Measurements from ENCODE around the gene TGFB1I1. TPM values are rescaled to one million over a fixed set of nuclear protein-coding genes. Genes with fewer than 3 reads are reported as not detected.

Gene TGFB1I1
- total RNA-seq, 1 donor from 2014 or later, result 19.2 TPM

- Mint-ChIP-seq H3K4me1 (ENCODE audit: low read depth, unreplicated experiment) (no peaks in the 10 kb centered on the region), H3K36me3 (ENCODE audit: unreplicated experiment) (no peaks in the 10 kb centered on the region), H3K27ac (ENCODE audit: unreplicated experiment) (no peak within 1 kb of the TSS), H3K27me3 (ENCODE audit: unreplicated experiment) (peaks cover 12% of the 10 kb centered on the region), H3K4me3 (ENCODE audit: unreplicated experiment) (no peak within 1 kb of the TSS), H3K9me3 (ENCODE audit: unreplicated experiment) (peaks cover 8% of the 10 kb centered on the region)
- no peak for DNase-seq
- TF ChIP-seq CTCF (IDR thresholded peaks at IDR 0.05; ENCODE audit: partially characterized antibody, unreplicated experiment), result no peak
These were observed 43.7 kb upstream of the TGFB1I1 start, which contains the start of gene COX6A2 for GRCh38 chr16:31428279-31428597. COX6A2 (minus strand) TSS chr16:31428360; CDS start chr16:31428325, 35 bp downstream.

GRCh38 chr16:31428638-31429247 is 43.2 kb upstream of the TGFB1I1 start:
- Mint-ChIP-seq H3K4me3 (ENCODE audit: unreplicated experiment) (no peak overlapping the region), H3K9me3 (ENCODE audit: unreplicated experiment) (peaks cover 8% of the 10 kb centered on the region), H3K27ac (ENCODE audit: unreplicated experiment) (no peak overlapping the region), H3K4me1 (ENCODE audit: low read depth, unreplicated experiment) (no peaks in the 10 kb centered on the region), H3K27me3 (ENCODE audit: unreplicated experiment) (peaks cover 10% of the 10 kb centered on the region), H3K36me3 (ENCODE audit: unreplicated experiment) (no peaks in the 10 kb centered on the region)
- no peak for TF ChIP-seq CTCF (IDR thresholded peaks at IDR 0.05; ENCODE audit: partially characterized antibody, unreplicated experiment)
- no peak for DNase-seq

- Mint-ChIP-seq H3K27me3 (ENCODE audit: unreplicated experiment) (peaks cover 10% of the 10 kb centered on the region), H3K4me3 (ENCODE audit: unreplicated experiment) (no peak overlapping the region), H3K36me3 (ENCODE audit: unreplicated experiment) (no peaks in the 10 kb centered on the region), H3K27ac (ENCODE audit: unreplicated experiment) (no peak overlapping the region), H3K4me1 (ENCODE audit: low read depth, unreplicated experiment) (no peaks in the 10 kb centered on the region), H3K9me3 (ENCODE audit: unreplicated experiment) (peaks cover 8% of the 10 kb centered on the region)
- no peak for TF ChIP-seq CTCF (IDR thresholded peaks at IDR 0.05; ENCODE audit: partially characterized antibody, unreplicated experiment)
- no peak for DNase-seq
These were observed 42.6 kb upstream of the TGFB1I1 start for GRCh38 chr16:31429314-31429713.

GRCh38 chr16:31429796-31430195 is 42.2 kb upstream of the TGFB1I1 start:
- no peaks in the 10 kb centered on the region for H3K4me1 Mint-ChIP-seq (ENCODE audit: low read depth, unreplicated experiment)
- H3K27me3 Mint-ChIP-seq (ENCODE audit: unreplicated experiment), result peaks cover 9% of the 10 kb centered on the region
- H3K36me3 Mint-ChIP-seq (ENCODE audit: unreplicated experiment), result no peaks in the 10 kb centered on the region
- no peak for DNase-seq
- TF ChIP-seq CTCF (IDR thresholded peaks at IDR 0.05; ENCODE audit: partially characterized antibody, unreplicated experiment), result no peak
- H3K9me3 Mint-ChIP-seq (ENCODE audit: unreplicated experiment), result peaks cover 8% of the 10 kb centered on the region
- no peak overlapping the region for H3K4me3 Mint-ChIP-seq (ENCODE audit: unreplicated experiment)
- H3K27ac Mint-ChIP-seq (ENCODE audit: unreplicated experiment), result no peak overlapping the region

- no peaks in the 10 kb centered on the region for H3K4me1 Mint-ChIP-seq (ENCODE audit: low read depth, unreplicated experiment)
- H3K4me3 Mint-ChIP-seq (ENCODE audit: unreplicated experiment), result no peak overlapping the region
- H3K36me3 Mint-ChIP-seq (ENCODE audit: unreplicated experiment), result no peaks in the 10 kb centered on the region
- H3K27ac Mint-ChIP-seq (ENCODE audit: unreplicated experiment), result no peak overlapping the region
- no peak for DNase-seq
- TF ChIP-seq CTCF (IDR thresholded peaks at IDR 0.05; ENCODE audit: partially characterized antibody, unreplicated experiment), result no peak
- H3K9me3 Mint-ChIP-seq (ENCODE audit: unreplicated experiment), result peaks cover 5% of the 10 kb centered on the region
- peaks cover 7% of the 10 kb centered on the region for H3K27me3 Mint-ChIP-seq (ENCODE audit: unreplicated experiment)
These were observed 41.4 kb upstream of the TGFB1I1 start for GRCh38 chr16:31430380-31431052.
